Measurements from ENCODE around the gene EPB42. TPM values are rescaled to one million over a fixed set of nuclear protein-coding genes. Genes with fewer than 3 reads are reported as not detected.

The EPB42 gene
- total RNA-seq, 1 experiment from 2014 or later, result not detected

DNA sequence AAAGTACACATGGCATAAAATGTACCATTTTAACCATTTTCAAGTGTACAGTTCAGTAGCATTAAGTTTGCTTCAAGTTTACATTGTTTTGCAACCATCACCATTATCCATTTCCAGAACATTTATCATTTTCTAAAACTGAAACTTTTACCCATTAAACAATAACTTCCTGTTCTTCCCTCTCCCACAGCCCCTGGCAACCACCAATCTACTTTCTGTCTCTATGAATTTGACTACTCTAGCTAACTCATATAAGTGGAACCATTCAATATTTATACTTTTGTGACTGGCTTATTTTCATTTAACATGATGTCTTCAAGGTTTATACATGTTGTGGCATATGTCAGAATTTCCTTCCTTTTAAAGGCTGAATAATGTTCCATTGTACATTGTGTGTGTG is 67.5 kb downstream of the EPB42 start:
- no peak for DNase-seq (ENCODE audit: low spot score)
- CTCF ChIA-PET, result no interaction called here
- Histone ChIP-seq H3K9me3 (ENCODE audit: low read depth, low read length, poor library complexity, severe bottlenecking) (no peaks in the 10 kb centered on the region), H3K27me3 (replicated peaks; ENCODE audit: insufficient read depth, low read depth, low read length, poor library complexity) (no peaks in the 10 kb centered on the region), H3K36me3 (ENCODE audit: insufficient read depth, low read length, poor library complexity, severe bottlenecking) (no peaks in the 10 kb centered on the region), H3K4me3 (ENCODE audit: low read depth, low read length, poor library complexity, severe bottlenecking) (no peak overlapping the region), H3K4me1 (ENCODE audit: insufficient read depth, low read length, poor library complexity, severe bottlenecking) (peaks cover 5% of the 10 kb centered on the region), H3K27ac (ENCODE audit: low read depth, low read length, poor library complexity, severe bottlenecking) (no peak overlapping the region)
- no TSS peak for BruUV-seq (replicated peaks)
- TF ChIP-seq EZH2 (IDR thresholded peaks at IDR 0.05; ENCODE audit: borderline replicate concordance, low read depth, low read length, poor library complexity, severe bottlenecking), result no peak
- TF ChIP-seq, protein P1, sequence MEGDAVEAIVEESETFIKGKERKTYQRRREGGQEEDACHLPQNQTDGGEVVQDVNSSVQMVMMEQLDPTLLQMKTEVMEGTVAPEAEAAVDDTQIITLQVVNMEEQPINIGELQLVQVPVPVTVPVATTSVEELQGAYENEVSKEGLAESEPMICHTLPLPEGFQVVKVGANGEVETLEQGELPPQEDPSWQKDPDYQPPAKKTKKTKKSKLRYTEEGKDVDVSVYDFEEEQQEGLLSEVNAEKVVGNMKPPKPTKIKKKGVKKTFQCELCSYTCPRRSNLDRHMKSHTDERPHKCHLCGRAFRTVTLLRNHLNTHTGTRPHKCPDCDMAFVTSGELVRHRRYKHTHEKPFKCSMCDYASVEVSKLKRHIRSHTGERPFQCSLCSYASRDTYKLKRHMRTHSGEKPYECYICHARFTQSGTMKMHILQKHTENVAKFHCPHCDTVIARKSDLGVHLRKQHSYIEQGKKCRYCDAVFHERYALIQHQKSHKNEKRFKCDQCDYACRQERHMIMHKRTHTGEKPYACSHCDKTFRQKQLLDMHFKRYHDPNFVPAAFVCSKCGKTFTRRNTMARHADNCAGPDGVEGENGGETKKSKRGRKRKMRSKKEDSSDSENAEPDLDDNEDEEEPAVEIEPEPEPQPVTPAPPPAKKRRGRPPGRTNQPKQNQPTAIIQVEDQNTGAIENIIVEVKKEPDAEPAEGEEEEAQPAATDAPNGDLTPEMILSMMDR (conservative IDR thresholded peaks at IDR 0.05; ENCODE audit: low read depth, low read length), result no peak
- intact Hi-C loops (cut with micrococcal nuclease; ENCODE audit: unreplicated experiment), result no loop called here
- POLR2A ChIA-PET (ENCODE audit: low non-redundant PET), result no interaction called here

DNA sequence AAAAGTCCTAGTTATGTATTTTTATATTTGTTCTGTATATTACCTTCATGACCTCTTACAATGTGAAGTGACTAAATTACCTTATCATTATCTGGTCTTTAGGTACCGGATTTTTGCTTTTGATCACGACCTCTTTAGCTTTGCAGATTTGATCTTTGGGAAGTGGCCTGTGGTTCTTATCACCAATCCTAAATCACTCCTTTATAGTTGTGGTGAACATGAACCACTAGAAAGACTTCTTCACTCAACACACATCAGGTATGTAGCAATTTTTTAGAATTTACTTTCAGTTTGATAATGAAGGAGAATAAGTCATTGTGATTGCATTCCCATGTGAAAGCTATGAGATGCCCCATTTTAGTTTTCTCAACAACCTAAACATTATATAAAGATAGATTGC is 69.1 kb downstream of the EPB42 start:
- TF ChIP-seq, protein P1 (conservative IDR thresholded peaks at IDR 0.05; ENCODE audit: low read depth, low read length), result no peak
- no peak for TF ChIP-seq EZH2 (IDR thresholded peaks at IDR 0.05; ENCODE audit: borderline replicate concordance, low read depth, low read length, poor library complexity, severe bottlenecking)
- CTCF ChIA-PET, result no interaction called here
- DNase-seq (ENCODE audit: low spot score), result no peak
- H3K4me1 ChIP-seq (ENCODE audit: insufficient read depth, low read length, poor library complexity, severe bottlenecking), result peaks cover 5% of the 10 kb centered on the region
- no peaks in the 10 kb centered on the region for H3K27me3 ChIP-seq (replicated peaks; ENCODE audit: insufficient read depth, low read depth, low read length, poor library complexity)
- intact Hi-C loops (cut with micrococcal nuclease; ENCODE audit: unreplicated experiment), result no loop called here
- POLR2A ChIA-PET (ENCODE audit: low non-redundant PET), result no interaction called here
- H3K27ac ChIP-seq (ENCODE audit: low read depth, low read length, poor library complexity, severe bottlenecking), result no peak overlapping the region
- no peaks in the 10 kb centered on the region for H3K36me3 ChIP-seq (ENCODE audit: insufficient read depth, low read length, poor library complexity, severe bottlenecking)
- H3K4me3 ChIP-seq (ENCODE audit: low read depth, low read length, poor library complexity, severe bottlenecking), result no peak overlapping the region
- no peaks in the 10 kb centered on the region for H3K9me3 ChIP-seq (ENCODE audit: low read depth, low read length, poor library complexity, severe bottlenecking)
- BruUV-seq (replicated peaks), result no TSS peak

DNA sequence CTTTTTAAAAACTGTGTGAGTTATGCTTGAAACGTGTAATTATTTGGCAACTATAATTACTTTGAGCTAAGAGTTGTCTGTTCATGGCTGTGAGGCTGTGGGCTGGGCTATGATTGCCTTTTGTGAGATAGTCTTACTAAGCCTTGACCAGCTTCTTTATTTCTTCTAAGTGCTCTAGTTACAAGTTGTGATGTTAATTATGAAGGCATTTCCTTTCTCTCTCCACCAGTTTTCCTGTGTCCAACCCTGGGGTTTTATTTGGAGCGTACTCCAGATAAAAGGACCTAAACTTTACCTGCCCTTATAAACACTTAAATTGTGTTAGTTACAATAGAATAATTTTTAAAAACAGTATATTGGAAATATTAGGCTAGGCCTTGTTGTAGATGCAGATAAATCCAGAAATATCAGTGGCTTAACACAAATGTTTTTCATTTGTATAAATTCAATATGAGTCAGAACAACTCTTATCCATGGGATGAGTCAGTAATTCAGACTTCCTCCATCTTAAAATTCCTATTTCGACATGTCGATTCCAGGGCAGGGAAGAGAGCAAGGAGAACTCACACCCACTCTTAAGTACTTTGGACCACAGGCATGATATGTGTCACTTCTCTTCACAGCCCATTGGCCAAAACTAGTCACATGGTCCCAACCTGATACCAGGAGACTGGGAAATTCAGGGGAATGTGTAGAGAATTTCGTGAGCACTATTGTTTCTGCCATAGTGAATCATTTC is 70.5 kb downstream of the EPB42 start:
- BruUV-seq (replicated peaks), result no TSS peak
- CTCF ChIA-PET, result no interaction called here
- intact Hi-C loops (cut with micrococcal nuclease; ENCODE audit: unreplicated experiment), result no loop called here

More for the DNA sequence above, 70.5 kb downstream of the EPB42 start:
- H3K4me3 ChIP-seq (ENCODE audit: low read depth, low read length, poor library complexity, severe bottlenecking), result no peak overlapping the region
- DNase-seq (ENCODE audit: low spot score), result peak; percentile 89
- peak overlapping the region; percentile 38 for H3K27ac ChIP-seq (ENCODE audit: low read depth, low read length, poor library complexity, severe bottlenecking)
- no peaks in the 10 kb centered on the region for H3K36me3 ChIP-seq (ENCODE audit: insufficient read depth, low read length, poor library complexity, severe bottlenecking)
- POLR2A ChIA-PET (ENCODE audit: low non-redundant PET), result interaction anchor here (0.6 kb wide), 1 partner anchor 567 kb away, joined by 3 read pairs; no protein-coding TSS in a partner anchor
- TF ChIP-seq, protein P1 (conservative IDR thresholded peaks at IDR 0.05; ENCODE audit: low read depth, low read length), result no peak
- no peak for TF ChIP-seq EZH2 (IDR thresholded peaks at IDR 0.05; ENCODE audit: borderline replicate concordance, low read depth, low read length, poor library complexity, severe bottlenecking)
- peaks cover 5% of the 10 kb centered on the region for H3K4me1 ChIP-seq (ENCODE audit: insufficient read depth, low read length, poor library complexity, severe bottlenecking)
- no peaks in the 10 kb centered on the region for H3K27me3 ChIP-seq (replicated peaks; ENCODE audit: insufficient read depth, low read depth, low read length, poor library complexity)
- H3K9me3 ChIP-seq (ENCODE audit: low read depth, low read length, poor library complexity, severe bottlenecking), result no peaks in the 10 kb centered on the region

Other genes starting within 250 kb of the EPB42 start
- gene UBR1, start 115.0 kb downstream of the EPB42 start, total RNA-seq (2021), result 29.9 and 30.8 TPM in 2 replicates
- gene TMEM62, start 87.4 kb downstream of the EPB42 start, total RNA-seq (2021), result 2.8 and 5.4 TPM in 2 replicates
- 16.7 and 22.1 TPM in 2 replicates for gene CCNDBP1, start 35.6 kb downstream of the EPB42 start, total RNA-seq (2021)
- not detected in 2 replicates for gene TGM5, start 45.9 kb upstream of the EPB42 start, total RNA-seq (2021)
- not detected in 2 replicates for gene TGM7, start 81.2 kb upstream of the EPB42 start, total RNA-seq (2021)
- 14.3 and 17.2 TPM in 2 replicates for gene LCMT2, start 109.6 kb upstream of the EPB42 start, total RNA-seq (2021)
- 33.3 and 34.4 TPM in 2 replicates for gene ZSCAN29, start 150.0 kb upstream of the EPB42 start, total RNA-seq (2021)
- 31.4 and 37.6 TPM in 2 replicates for gene TUBGCP4, start 150.1 kb upstream of the EPB42 start, total RNA-seq (2021)